Measurements from ENCODE around the gene PRSS58. TPM values are rescaled to one million over a fixed set of nuclear protein-coding genes. Genes with fewer than 3 reads are reported as not detected.

Gene PRSS58
- total and polyA plus RNA-seq, 2 of the 8 experiments (the other 6 are each of a cell fraction or from before 2014, with no cell fraction given): not detected

- Histone ChIP-seq H3K23me2 (ENCODE audit: low read depth, low read length) (no peaks in the 10 kb centered on the region), H3K27ac (ENCODE audit: low read depth, low read length) (no peak overlapping the region), H3K4ac (replicated peaks; ENCODE audit: insufficient read length, low read depth, low read length) (no peak overlapping the region), H2BK12ac (ENCODE audit: low read depth, low read length) (no peak overlapping the region), H4K91ac (replicated peaks; ENCODE audit: insufficient read length, low read length) (no peak overlapping the region), H3K79me1 (ENCODE audit: low read depth, low read length) (no peaks in the 10 kb centered on the region), H4K5ac (ENCODE audit: insufficient read length, low read depth, low read length) (no peak overlapping the region), H3K18ac (ENCODE audit: extremely low read depth, low read length) (no peak overlapping the region), H2AFZ (ENCODE audit: low read length) (no peak overlapping the region), H3K23ac (ENCODE audit: insufficient read length) (no peak overlapping the region), H3K9ac (replicated peaks in 1 of 4; ENCODE audit: extremely low read depth in 1 of 4, low read depth in 3 of 4, low read length in 3 of 4) (no peak overlapping the region), H2BK15ac (ENCODE audit: low read length) (no peak overlapping the region), H3K9me3 (ENCODE audit: insufficient read depth in 2 of 2, low read depth in 1 of 2, low read length in 1 of 2) (no peaks in the 10 kb centered on the region), H3K79me2 (ENCODE audit: control insufficient read depth in 1 of 2, insufficient read depth in 2 of 2, low read length in 2 of 2) (no peaks in the 10 kb centered on the region), H3K4me2 (ENCODE audit: insufficient read depth in 1 of 2, low read depth in 2 of 2, low read length in 2 of 2) (no peak overlapping the region), H3K4me3 (ENCODE audit: extremely low read depth in 1 of 4, insufficient read depth in 2 of 4, low read depth in 3 of 4, low read length in 4 of 4) (no peak overlapping the region), H2BK20ac (ENCODE audit: low read length) (no peak overlapping the region), H3K14ac (ENCODE audit: insufficient read length) (no peak overlapping the region), H3K56ac (replicated peaks; ENCODE audit: insufficient read length, low read depth, low read length) (no peak overlapping the region), H3K27me3 (replicated peaks in 1 of 4; ENCODE audit: control insufficient read depth in 3 of 4, extremely low read depth in 1 of 4, insufficient read depth in 3 of 4, low read length in 3 of 4) (peaks cover 0 to 9% (median 4%) of the 10 kb centered on the region in 4 experiments; a peak in 3 of 7 replicates), H2BK120ac (replicated peaks; ENCODE audit: low read depth, low read length) (no peak overlapping the region), H3K4me1 (replicated peaks in 1 of 4; ENCODE audit: control insufficient read depth in 3 of 4, insufficient read depth in 4 of 4, low read length in 3 of 4) (no peaks in the 10 kb centered on the region), H2AK5ac (ENCODE audit: low read depth, low read length) (no peak overlapping the region), H4K8ac (ENCODE audit: extremely low read depth, insufficient read depth, low read length) (no peak overlapping the region), H4K20me1 (replicated peaks in 1 of 2; ENCODE audit: control insufficient read depth in 1 of 2, insufficient read depth in 2 of 2, low read length in 2 of 2) (no peaks in the 10 kb centered on the region), H3K36me3 (ENCODE audit: control insufficient read depth in 2 of 4, insufficient read depth in 4 of 4, low read length in 3 of 4) (no peaks in the 10 kb centered on the region; a peak in 1 of 8 replicates), H2BK5ac (ENCODE audit: low read depth, low read length) (no peak overlapping the region)
- ChIA-PET POLR2A (ENCODE audit: partially characterized antibody) (no interaction called here), CTCF (ENCODE audit: partially characterized antibody) (interaction anchor here (0.6 to 12.6 kb wide), 44 partner anchors 10 to 700 kb away, joined by 3 to 302 read pairs (median 5); no protein-coding TSS in a partner anchor)
- WGBS, 2 experiments (ENCODE audit: extremely low coverage in 1 of 2, insufficient coverage in 1 of 2, insufficient read length in 1 of 2, insufficient replicate concordance in 2 of 2, low coverage in 1 of 2, low lambda C conversion rate in 2 of 2, missing lambda C conversion rate in 1 of 2): 70% methylated on average over 3 of the region's 3 CpGs; no CpG with 5 or more reads in 1 of the 2 experiments
- TF ChIP-seq POU5F1 (IDR thresholded peaks at IDR 0.05; ENCODE audit: low read depth, low read length) (0 out of 2 replicates have a peak, but pooled peaks have one; percentile 19), RFX5 (IDR thresholded peaks at IDR 0.05; ENCODE audit: borderline replicate concordance, low read depth, low read length) (no peak), CTCF (IDR thresholded peaks at IDR 0.05; ENCODE audit: control extremely low read depth in 1 of 3, insufficient read depth in 1 of 3, low read depth in 1 of 3, low read length in 3 of 3) (peak in 2 of 3 experiments; percentile 62 to 67; a peak in 3 of 4 replicates), NRF1 (IDR thresholded peaks at IDR 0.05; ENCODE audit: low read depth, low read length) (no peak), RAD21 (IDR thresholded peaks at IDR 0.05 in 1 of 2, conservative IDR thresholded peaks at IDR 0.05 in 1 of 2; ENCODE audit: low read depth in 2 of 2, low read length in 2 of 2) (peak; percentile 26 to 38; a peak in 2 of 4 replicates), SP2 (IDR thresholded peaks at IDR 0.05; ENCODE audit: low read length) (no peak), EGR1 (IDR thresholded peaks at IDR 0.05; ENCODE audit: borderline replicate concordance, low read depth, low read length) (no peak)
- no peak for DNase-seq (ENCODE audit: low read depth in 1 of 2, low spot score in 2 of 2)
- FAIRE-seq: peak; percentile 62
These were observed 44.2 kb upstream of the PRSS58 start for GRCh38 chr7:142301923-142302550.
